ENCODE measurements around the gene TARBP2. TPM values are rescaled to one million over a fixed set of nuclear protein-coding genes. Genes with fewer than 3 reads are reported as not detected.

The TARBP2 gene

GRCh38 chr12:53552361-53553327 lies 51.6 kb downstream of the TARBP2 start:
- no peak overlapping the region for H2BK5ac ChIP-seq (ENCODE audit: low read depth, low read length, poor library complexity, severe bottlenecking)
- no peak overlapping the region for H2BK12ac ChIP-seq (ENCODE audit: low read length in 2 of 2)
- no peak for DNase-seq
- 98% methylated on average over 13 of the region's 14 CpGs for WGBS
- no peaks in the 10 kb centered on the region for H3K27me3 ChIP-seq (ENCODE audit: control insufficient read depth in 1 of 2, insufficient read depth in 1 of 2, low read length in 2 of 2)
- no peak overlapping the region for H2AK5ac ChIP-seq (ENCODE audit: low read length, severe bottlenecking)
- no peak overlapping the region for H2BK120ac ChIP-seq (ENCODE audit: low read depth, low read length)
- H3K4me1 ChIP-seq (ENCODE audit: control insufficient read depth, insufficient read depth, low read depth, low read length), result peaks cover 2% of the 10 kb centered on the region
- no peak overlapping the region for H2BK15ac ChIP-seq (ENCODE audit: low read depth, poor library complexity, severe bottlenecking)
- H3K23ac ChIP-seq (ENCODE audit: low read length in 2 of 2), result no peak overlapping the region
- H4K91ac ChIP-seq (ENCODE audit: low read length), result no peak overlapping the region
- no peak overlapping the region for H3K9ac ChIP-seq (ENCODE audit: low read length)
- no peak overlapping the region for H3K27ac ChIP-seq (ENCODE audit: low read length, poor library complexity, severe bottlenecking)
- no peak overlapping the region for H2AFZ ChIP-seq (ENCODE audit: low read depth, low read length)
- H3K4me3 ChIP-seq (ENCODE audit: insufficient read depth in 1 of 2, low read depth in 1 of 2, low read length in 2 of 2), result no peak overlapping the region
- no peak overlapping the region for H3K4me2 ChIP-seq (ENCODE audit: low read length, poor library complexity, severe bottlenecking)
- H3K36me3 ChIP-seq (ENCODE audit: control insufficient read depth in 1 of 2, insufficient read depth in 2 of 2, low read depth in 1 of 2, low read length in 2 of 2), result peaks cover 21 to 49% of the 10 kb centered on the region in 2 experiments
- H3K9me3 ChIP-seq (ENCODE audit: control insufficient read depth, low read length), result no peaks in the 10 kb centered on the region
- no peak overlapping the region for H4K8ac ChIP-seq (ENCODE audit: low read length)
- no peak overlapping the region for H3K4ac ChIP-seq (ENCODE audit: low read depth in 1 of 2, low read length in 2 of 2)
- peaks cover 30% of the 10 kb centered on the region for H3K79me1 ChIP-seq (replicated peaks; ENCODE audit: low read length, poor library complexity, severe bottlenecking)
- H3K18ac ChIP-seq (ENCODE audit: low read depth in 1 of 2, low read length in 2 of 2), result no peak overlapping the region
- H3K14ac ChIP-seq (ENCODE audit: low read length in 2 of 2), result no peak overlapping the region

Small RNA genes within 50 kb of the gene (small RNA-seq; reads per million reads assigned to genes)
- gene AC023509.3 (ENCODE audit: low read depth), result not detected
